ENCODE measurements around the gene JARID2.

Gene JARID2

GRCh38 chr6:15335916-15336315 is 90.0 kb downstream of the JARID2 start:
- no peak for DNase-seq (ENCODE audit: low spot score)

- no peak for DNase-seq (ENCODE audit: low spot score)
These were observed 91.2 kb downstream of the JARID2 start for GRCh38 chr6:15336900-15337560.

DNA sequence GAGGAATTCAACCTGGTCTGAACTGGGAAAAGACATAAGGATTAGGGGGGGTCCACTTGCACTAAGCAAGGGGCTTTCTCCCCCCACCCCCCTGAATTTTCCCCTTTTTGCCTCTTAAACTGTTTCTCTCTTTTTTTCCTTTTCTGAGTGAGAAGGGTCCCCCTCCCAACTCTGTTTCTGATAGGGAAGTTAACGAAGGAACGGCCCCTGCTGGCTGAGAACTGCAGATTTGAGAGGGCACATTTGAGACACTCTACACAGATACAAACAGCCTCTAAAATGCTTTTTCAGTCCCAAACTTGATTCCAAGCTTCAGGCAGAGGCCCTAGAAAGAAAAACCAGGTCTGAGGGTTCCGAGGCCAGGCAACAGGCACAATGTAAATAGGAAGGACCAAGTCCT is 91.7 kb downstream of the JARID2 start:
- DNase-seq (ENCODE audit: low spot score) = no peak

DNA sequence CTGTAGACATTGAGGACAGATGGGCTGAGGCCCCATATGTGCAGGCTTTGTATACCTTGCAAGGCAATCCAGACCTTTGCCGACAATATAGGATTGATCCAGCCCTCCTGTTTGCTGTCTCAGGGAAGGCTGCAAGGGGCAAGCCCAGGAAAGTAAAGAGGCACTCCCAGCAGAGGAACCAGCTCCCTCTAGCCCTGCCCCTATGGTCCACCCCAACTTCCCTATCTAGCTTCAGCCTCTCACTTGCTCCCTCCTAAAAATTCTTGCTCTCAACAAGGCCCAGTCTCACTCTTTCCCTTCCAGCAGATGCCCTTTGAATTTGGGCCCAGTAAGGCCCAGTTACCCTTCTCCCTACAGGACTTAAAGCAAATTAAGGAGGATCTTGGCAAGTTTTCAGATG is 92.6 kb downstream of the JARID2 start:
- DNase-seq (ENCODE audit: low spot score) = no peak

- DNase-seq (ENCODE audit: low spot score) = no peak
These were observed 93.2 kb downstream of the JARID2 start for GRCh38 chr6:15339081-15339480.

DNA sequence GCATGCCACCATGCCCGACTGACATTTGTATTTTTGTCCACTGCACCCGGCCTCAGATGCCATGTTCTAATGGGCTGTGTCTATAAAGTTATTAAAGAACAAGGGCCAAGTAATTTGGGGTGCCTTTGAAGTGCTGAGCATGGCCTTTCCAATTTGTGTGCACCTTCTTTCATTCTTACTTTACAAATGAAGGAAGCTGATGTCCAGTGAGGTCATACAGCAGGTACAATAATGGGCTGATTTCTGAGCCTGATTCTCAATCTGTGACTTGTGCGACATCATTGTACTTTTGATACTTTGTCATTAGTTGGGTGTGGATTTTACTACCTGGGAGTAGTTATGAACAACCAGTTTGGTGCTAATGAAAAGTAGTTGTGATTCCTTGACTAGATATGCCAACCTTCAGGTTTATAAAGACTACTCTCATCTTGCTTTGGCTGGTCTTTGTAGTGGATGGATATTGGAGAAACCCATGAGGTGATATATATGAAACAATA is 94.3 kb downstream of the JARID2 start:
- DNase-seq (ENCODE audit: low spot score) = no peak

- DNase-seq (ENCODE audit: low spot score) = no peak
These were observed 94.9 kb downstream of the JARID2 start for GRCh38 chr6:15340775-15341174.

DNA sequence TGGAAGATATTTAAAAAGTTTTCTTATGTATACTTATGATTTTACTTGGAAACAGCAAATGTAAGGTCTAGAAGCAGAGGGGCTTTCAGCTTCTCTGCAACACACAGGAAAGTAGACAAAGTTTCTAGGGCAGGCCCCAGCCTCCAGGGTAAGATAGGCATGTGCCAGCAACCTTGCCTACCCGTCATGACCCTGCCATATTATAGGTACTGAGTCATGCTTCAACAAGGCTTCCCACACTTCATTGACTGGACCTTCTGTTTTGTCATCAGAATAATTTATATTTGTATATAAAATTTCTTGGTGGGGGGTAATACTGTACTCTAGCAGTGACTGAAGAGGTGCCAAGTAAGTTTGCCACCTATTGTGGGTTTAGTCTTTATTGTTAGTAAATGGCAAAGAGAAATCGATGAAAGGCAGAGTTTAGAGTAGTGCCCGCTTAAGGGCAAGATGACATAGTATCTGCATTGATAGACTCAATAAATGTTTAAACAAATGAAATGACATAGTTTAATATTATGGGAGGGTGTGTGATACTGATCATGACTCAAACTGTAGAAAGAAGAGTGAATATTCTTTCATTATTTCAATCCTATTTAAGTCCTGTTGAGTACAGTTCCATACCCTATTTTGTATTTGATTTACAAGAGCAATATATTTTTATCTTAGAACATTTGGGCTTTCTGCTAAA is 95.6 kb downstream of the JARID2 start:
- no peak for DNase-seq (ENCODE audit: low spot score)

GRCh38 chr6:15342114-15342513 is 96.2 kb downstream of the JARID2 start:
- DNase-seq (ENCODE audit: low spot score) = no peak

DNA sequence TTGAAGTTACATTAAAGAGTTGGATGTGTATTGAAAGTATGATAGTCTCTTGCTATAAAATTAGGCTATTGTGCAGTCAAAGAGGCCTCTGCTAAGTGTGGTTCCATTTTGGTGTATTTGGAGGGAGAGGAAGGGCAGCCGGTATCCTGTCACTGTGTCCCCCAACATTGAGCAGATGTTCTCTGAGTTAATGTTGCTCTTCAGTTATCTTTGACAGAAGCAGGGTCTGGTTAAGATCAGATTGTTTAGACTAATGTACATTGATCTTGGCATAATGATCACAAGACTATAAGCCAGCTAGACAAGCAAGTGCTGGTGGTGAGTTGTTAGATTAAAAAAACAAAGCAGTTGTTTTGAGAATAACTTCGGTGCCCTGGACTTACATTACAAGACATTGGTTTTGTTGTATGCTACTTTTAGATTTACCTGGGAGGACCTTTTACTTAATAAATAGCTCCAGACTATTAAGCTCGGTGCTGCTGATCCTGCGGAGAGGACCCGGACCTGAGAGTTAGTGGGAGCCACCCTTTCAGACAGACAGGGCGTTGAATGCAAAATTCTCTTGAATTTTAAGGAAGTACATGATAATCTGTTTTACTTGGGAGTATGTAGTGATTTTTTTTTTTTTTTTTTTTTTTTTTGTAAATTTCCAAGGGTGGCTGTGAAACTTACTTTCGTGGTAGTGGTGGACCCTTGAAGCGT is 97.8 kb downstream of the JARID2 start:
- no peak for DNase-seq (ENCODE audit: low spot score)

DNA sequence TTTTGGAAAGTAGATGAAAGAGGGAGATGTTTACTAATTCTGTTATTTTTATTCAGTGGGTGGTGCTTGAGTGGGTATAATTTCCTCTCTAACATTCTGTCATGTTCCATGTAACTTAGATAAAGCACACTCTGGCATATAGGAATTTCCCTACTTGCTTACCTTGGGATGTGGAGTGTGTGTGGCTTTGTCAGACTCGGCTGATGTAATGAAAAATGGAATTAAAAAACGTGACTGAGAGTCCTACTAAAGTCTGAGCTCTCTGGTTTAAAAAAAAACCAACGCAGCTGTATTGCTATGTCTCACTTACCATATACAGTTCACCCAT is 98.3 kb downstream of the JARID2 start:
- DNase-seq (ENCODE audit: low spot score) = no peak

GRCh38 chr6:15344831-15345230 is 99.0 kb downstream of the JARID2 start:
- DNase-seq (ENCODE audit: low spot score) = no peak

DNA sequence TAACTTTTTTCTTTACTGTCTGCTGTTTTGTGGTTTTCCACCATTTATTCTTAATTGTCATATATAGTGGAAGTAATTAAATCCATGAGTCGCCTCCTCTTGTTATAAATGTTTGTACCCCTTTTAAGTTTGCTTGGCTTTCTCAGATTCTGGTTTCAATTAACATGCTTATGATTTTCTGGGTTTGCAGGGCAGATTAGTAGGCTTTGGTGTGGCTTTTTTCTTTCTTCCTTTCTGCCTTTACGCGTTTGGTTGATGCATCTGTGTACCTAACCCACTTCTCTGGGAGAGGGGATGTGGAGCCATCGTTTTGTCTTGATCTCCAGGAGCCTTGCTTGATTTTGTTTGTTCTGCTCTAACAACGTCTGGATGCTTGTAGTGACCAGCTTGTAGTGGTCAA is 100.4 kb downstream of the JARID2 start:
- DNase-seq (ENCODE audit: low spot score) = no peak

DNA sequence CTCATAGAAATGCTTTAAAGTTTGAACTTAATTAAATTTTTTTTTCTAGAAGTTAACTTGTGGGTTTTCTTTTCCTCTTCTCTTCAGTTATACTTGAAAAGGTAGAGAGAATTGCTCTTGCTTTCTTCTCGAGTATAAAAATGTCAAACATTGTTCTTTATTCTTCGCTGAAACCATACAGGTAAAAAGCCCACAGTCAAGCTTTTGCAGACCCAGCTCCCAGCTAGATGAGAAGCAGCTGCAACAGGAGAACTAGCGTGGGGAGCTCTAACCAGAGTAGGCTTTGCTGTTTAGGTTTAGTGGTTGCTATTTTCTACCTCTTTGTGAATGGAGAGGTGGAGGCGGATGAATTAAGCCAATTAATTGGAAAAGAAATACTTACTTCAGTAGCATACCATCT is 102.7 kb downstream of the JARID2 start:
- no peak for DNase-seq (ENCODE audit: low spot score)

DNA sequence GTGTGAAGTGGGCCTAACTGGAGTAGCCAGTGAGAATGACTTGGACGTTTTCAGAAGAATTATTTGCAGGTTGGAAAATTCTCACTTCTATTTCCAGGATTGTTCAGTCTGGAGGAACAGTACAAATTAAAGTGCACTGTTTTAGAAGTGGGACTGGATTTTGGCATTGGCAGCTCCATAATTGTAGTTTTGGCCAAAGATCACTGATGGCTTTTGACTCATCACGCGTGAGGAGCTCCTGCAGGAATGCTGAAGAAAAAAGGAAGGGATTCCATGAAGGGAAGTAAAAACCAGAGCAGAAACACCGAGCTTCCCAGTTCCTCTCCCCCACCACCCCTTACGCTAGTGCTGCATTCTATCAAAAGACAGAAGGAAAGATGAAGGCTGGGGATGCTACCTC is 103.5 kb downstream of the JARID2 start:
- no peak for DNase-seq (ENCODE audit: low spot score)

GRCh38 chr6:15350386-15351083 is 104.7 kb downstream of the JARID2 start:
- DNase-seq (ENCODE audit: low spot score) = no peak

GRCh38 chr6:15351631-15352030 is 105.8 kb downstream of the JARID2 start:
- no peak for DNase-seq (ENCODE audit: low spot score)

GRCh38 chr6:15352220-15352619 is 106.4 kb downstream of the JARID2 start:
- DNase-seq (ENCODE audit: low spot score) = no peak

DNA sequence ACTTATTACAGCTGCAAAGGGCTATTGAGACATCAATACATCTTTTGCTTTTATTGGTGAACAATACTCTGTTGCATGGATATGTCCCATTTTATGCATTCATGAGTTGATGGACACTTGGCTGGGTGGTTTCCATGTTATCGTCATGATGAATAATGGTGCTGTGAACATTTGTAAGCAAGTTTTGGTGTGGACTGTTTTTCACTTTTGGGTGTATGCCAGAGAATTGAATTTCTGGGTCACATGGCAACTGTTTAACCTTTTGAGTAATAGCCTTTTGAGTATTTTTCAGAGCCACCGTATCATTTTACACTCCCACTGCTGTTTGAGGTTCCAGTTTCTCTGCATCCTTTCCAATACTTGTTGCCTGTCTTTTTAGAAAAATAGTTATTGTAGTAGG is 107.0 kb downstream of the JARID2 start:
- no peak for DNase-seq (ENCODE audit: low spot score)

DNA sequence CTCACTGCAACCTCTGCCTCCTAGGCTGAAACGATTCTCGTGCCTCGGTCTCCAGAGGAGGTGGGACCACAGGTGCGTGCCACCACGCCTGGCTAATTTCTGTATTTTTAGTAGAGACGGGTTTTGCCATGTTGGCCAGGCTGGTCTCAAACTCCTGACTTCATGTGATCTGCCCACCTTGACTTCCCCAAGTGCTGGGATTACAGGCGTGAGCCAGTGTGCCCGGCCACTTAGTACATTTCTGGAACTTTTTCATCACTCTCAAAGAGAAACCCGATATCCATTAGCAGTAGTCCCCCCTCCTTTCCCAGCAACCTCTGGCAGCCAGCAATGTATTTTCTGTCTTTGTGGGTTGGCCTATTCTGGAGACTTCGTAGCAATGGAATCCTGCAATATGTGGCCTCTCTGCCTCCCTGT is 109.8 kb downstream of the JARID2 start:
- DNase-seq (ENCODE audit: low spot score) = no peak

- no peak for DNase-seq (ENCODE audit: low spot score)
These were observed 110.3 kb downstream of the JARID2 start for GRCh38 chr6:15356179-15356578.

DNA sequence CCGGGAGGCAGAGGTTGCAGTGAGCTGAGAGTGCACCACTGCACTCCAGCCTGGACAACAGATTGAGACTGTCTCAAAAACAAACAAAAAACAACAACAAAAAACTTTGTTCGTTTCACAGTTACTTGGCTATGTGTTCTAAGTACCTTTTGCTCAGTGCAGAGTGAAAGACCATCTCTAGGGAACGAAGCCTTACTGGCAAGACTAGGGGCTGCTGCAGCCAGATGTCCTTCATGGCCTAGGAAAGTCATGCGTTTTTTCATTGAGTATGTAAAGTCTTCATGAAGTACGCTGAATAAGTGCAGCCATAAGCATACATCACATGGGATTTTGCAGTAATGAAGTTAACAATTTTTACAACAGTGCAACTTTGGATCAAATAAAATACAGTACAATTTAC is 111.1 kb downstream of the JARID2 start:
- no peak for DNase-seq (ENCODE audit: low spot score)

- no peak for DNase-seq (ENCODE audit: low spot score)
These were observed 111.9 kb downstream of the JARID2 start for GRCh38 chr6:15357782-15358181.
